Pons (tissue), 1 donor: ENCODE measurements around the gene DIPK1A.
"Not testable (repeated sequence)": the region's sequence is repeated elsewhere in the genome, so short reads cannot be mapped to it uniquely, and the experiment has no call there.

ENCODE experiments used
- DNase-seq: peaks from one replicate; pipeline ENCODE4 v3.0.0-alpha.2; 2016; ENCODE audit warnings: low spot score

The DIPK1A gene

GRCh38 chr1:92980732-92981647 is 19.7 kb upstream of the DIPK1A start:
- DNase-seq: peak; percentile 67

DNA sequence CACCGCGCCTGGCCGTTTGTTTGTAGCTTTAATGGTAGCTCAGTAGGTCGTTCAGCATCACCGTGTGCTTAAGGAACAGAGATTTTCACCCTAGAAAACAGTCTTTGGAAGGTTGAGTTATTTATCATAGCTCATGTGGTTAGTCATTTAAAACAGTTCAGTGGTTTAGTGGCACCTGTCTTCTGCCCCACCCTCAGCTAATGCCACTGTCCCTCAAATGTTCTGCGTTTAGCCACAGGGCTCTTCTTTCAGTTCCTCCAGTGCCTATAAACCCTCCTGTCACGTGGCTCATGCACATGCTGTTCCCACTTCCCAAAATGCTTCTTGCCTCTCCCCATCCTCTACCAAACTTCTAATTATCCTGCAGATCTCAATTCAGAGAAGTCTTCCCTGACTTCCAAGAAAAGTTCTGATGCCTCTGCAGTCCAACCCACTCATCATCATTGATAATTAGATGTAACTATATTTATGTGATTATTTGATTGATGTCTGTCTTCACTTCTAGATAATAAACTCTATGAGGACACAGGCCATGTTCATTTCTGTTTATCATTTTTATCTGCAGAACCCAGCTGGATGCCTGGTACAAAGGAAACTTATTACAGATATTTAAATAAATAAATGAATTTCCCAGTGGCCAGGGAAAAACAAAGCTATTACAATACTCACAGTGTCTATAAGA is 14.4 kb upstream of the DIPK1A start:
- peak; percentile 70 for DNase-seq

DNA sequence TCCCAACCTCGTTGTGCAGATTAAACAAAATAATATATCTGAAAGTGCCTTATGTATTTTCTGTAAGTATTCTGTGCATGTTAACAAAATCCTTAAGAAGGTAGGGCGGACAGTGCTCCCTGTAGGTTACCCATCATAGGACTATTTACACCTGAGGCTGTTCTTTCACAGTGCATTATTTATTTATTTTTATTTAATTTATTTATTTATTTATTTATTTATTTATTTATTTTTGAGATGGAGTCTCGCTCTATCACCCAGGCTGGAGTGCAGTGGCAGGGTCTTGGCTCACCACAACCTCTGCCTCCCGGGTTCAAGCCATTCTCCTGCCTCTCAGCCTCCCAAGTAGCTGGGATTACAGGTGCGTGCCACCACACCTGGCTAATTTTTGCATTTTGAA is 12.8 kb upstream of the DIPK1A start:
- not testable (repeated sequence) for DNase-seq

DNA sequence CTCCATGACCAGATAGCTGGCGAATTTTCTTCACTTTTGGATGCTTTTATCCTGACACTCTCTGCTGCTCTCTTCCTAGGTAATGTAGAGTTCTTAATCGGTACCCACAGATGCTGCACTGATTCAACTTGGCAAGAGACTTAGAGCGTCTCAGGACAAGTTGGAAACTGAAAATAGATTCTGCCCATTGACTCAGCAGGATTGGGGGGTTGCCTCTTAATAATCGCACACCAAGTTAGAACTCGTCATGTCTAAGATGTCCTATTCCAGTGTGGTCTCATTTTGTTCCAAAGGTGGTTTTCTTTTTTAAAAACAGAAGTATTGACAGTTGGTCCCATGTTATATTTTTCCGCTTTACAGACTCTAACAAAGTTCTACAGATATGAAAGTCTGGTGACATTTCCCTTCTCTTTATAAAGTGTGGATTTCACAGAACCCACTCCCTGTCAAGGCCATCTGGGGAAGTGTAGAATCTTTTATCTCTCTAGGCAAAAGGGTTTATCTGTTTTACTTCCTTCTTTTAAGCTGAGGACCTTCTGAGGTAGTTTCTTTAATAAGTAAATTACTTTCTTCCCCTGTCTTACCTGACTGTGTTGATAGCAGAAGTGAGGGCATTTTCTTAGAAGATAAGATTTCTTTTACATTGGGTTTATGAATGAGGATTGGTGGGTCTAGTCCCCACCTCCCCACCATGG is 12.1 kb upstream of the DIPK1A start:
- no peak for DNase-seq

GRCh38 chr1:92972409-92973129 is 11.3 kb upstream of the DIPK1A start:
- no peak for DNase-seq

- DNase-seq: not testable (repeated sequence)
Observed at GRCh38 chr1:92971932-92972331, 10.7 kb upstream of the DIPK1A start.

DNA sequence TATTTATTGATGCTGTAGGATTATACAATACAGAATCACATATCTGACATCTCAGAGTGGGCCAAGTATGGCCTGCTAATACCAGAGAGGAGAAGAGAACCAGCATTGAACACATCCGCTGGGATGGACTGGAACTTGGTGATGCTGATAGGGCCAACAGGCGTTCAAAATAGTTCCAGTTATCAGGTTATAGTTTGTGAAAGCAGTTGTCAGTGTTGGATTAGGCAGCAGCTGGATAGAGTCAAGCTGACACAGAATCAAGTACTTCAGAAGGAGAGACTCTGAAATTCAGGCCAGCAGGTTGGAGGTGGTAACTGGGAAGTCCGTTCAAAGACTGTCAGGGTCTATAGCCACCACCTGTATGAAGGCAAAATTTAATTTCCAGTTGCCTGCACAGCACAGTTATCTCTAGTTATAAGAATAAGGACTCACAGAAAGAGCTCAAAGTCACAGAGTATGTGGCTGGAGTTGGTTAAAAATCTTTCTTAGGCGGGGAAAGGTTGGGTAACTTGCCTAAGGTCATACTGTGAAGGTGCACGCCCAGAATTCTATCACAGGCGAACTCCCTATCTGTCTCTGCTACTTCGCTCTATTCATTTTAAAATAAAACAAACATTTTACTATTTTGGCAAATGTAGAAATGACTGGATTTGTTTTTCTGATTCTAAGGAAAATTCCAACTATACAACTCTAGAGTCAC is 9.9 kb upstream of the DIPK1A start:
- DNase-seq: no peak

GRCh38 chr1:92969517-92969916 is 8.3 kb upstream of the DIPK1A start:
- DNase-seq: no peak

DNA sequence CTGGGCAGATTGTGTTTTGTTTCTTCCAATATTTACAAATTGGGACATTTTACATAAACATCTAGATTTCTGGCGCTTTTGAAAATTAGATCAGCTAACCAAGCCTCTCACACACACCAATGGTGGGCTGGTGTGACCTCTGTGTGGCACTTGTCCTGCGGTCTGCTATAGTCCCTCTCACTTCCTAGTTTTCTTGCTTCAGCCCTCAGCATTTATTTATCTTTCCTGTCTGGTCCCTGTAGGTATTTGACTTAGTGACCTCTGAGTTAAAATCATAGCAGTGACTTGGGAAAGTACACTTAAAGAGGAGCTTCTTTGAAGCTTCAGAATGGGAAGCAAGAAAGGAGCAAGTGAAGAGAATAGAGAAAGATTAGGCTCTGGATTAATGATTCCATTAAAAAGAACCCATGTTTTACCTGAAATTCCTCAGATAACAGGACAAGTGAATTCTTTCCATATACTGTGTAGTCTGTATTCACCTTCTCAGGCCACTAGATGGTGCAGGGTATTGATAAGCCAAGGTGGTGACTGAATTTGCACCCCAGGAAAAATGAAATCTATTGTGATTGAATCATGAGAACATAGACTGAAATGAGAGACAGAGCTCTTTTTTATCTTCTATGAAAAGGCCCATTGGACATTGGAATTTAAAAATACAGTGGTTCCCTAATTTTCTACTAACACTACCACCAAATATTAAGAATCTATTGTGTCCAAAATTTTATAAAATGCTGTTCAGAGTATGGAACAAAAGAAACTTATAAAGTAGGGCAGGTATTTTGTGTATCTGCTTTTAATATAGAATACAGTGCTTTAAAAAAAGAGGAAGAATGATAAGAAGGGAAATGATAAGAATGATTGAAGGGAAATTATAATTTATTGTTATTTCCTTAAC is 7.1 kb upstream of the DIPK1A start:
- no peak for DNase-seq

- DNase-seq: no peak
Observed at GRCh38 chr1:92964998-92965397, 3.7 kb upstream of the DIPK1A start.

DNA sequence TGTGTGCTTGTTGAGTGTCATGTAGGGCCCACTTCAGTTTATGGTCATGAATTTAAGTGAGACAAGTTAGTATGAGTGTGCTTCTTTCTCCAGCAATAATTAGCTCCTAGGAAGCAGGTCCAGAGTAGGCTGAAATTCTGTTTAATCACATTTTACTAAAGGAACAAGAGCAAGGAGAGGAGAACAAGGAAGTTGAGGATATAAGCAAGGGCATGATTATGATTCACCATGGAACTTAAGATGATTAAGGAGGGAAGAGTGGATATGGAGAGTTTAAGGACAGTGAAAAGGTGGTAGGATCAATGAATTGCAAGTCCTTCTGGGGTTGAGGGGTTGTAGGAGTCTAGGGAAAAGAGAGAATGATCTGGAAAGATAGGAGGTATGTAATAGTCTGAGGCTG is 3.1 kb upstream of the DIPK1A start:
- no peak for DNase-seq

- no peak for DNase-seq
Observed at GRCh38 chr1:92961896-92962752, 862 bp upstream of the DIPK1A start.

- peak; percentile 94 for DNase-seq
Observed at GRCh38 chr1:92960395-92961130, 699 bp downstream of the DIPK1A start.

DNA sequence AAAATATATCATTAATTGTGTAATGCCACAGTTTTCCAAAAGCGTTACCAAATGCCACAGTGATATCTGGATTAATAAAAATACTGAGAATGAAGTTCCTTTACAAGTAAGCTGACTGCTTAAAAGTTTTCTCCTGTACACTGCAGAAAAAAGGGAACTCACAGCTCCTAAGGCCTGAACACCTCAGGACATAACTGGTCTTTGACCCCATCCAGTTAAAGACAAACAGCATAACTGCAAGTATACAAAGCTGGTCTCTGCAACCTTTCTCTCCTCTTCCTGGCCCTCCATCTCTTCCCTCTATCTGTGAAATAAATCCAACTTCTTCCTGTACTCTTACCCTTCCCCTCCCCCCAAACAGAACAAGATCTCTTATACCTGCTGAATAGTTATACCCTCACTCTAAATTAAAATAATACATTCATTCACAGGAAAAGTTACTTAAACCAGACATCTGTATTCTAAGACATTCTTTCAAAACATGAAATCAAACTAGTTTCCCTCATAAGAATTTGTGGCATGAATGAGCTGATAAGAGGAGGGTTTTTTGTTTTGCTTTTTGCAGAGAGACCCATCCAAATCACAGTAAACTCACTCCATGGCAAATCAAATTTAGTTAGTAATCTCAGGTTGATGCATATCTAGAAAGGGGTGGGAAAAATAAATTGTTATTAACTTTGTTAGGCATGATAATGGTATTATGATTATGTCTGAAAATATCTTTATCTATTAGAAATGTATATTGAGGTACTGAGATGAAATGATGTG is 2.9 kb downstream of the DIPK1A start:
- DNase-seq: no peak

DNA sequence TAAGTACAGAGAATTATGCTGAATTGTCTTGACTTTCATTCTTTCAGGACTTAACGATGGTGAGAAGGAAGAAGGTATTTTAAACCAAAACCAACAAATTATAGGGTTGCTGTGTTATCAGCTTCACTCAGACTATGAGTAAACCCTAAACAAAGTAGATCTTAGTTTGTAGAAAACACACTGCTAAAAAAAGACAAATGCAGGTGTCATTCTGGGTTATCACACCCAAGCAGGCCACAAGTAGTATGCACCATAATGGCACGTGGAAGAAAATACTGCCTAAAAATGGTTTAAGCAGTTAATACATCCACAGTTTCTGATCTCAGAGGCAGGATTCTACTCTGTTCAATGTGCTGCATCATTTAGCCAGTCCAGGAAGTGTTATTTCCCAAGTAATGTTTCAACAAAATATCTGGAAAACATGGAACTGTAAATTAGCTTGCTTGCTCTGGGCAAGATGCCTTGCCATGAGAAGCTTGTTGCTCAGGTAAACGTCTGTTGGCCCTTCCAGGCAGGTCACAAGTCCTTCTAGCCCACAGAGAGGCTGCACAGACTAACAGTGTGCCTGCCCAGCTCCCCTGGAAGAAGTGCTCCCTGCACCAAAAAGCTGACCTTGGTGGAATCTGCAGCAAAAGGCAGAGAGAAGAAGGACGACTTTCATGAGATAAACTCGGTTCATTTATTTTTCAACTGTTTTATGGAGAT is 4.1 kb downstream of the DIPK1A start:
- no peak for DNase-seq

- DNase-seq: no peak
Observed at GRCh38 chr1:92956254-92957029, 4.8 kb downstream of the DIPK1A start.
